Measurements from ENCODE around the gene PFN3.

DNA sequence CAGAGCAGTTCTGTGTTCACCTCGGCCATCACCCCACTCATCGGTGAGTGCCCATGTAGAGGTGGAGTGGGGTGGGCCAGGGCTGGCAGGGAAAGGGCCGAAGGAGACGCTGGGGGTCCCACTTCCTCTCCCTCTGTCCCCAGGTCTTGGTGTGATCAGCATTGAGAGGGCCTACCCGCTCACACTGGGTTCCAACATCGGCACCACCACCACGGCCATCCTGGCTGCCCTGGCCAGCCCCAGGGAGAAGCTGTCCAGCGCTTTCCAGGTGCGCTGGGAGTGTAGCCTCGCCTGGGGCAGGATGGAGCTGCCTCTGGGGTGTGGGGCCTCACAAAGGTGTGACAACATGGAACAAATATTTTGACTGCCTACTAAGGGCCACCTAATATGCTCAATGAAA, 3.7 kb downstream of the PFN3 start:
- TF ChIP-seq SIN3A (IDR thresholded peaks at IDR 0.05; ENCODE audit: borderline replicate concordance, insufficient read depth, low read length): no peak
- TF ChIP-seq, protein P1, sequence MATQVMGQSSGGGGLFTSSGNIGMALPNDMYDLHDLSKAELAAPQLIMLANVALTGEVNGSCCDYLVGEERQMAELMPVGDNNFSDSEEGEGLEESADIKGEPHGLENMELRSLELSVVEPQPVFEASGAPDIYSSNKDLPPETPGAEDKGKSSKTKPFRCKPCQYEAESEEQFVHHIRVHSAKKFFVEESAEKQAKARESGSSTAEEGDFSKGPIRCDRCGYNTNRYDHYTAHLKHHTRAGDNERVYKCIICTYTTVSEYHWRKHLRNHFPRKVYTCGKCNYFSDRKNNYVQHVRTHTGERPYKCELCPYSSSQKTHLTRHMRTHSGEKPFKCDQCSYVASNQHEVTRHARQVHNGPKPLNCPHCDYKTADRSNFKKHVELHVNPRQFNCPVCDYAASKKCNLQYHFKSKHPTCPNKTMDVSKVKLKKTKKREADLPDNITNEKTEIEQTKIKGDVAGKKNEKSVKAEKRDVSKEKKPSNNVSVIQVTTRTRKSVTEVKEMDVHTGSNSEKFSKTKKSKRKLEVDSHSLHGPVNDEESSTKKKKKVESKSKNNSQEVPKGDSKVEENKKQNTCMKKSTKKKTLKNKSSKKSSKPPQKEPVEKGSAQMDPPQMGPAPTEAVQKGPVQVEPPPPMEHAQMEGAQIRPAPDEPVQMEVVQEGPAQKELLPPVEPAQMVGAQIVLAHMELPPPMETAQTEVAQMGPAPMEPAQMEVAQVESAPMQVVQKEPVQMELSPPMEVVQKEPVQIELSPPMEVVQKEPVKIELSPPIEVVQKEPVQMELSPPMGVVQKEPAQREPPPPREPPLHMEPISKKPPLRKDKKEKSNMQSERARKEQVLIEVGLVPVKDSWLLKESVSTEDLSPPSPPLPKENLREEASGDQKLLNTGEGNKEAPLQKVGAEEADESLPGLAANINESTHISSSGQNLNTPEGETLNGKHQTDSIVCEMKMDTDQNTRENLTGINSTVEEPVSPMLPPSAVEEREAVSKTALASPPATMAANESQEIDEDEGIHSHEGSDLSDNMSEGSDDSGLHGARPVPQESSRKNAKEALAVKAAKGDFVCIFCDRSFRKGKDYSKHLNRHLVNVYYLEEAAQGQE (IDR thresholded peaks at IDR 0.05; ENCODE audit: insufficient read depth in 1 of 2, low read depth in 2 of 2, low read length in 2 of 2): no peak
